Activated CD8-positive, alpha-beta memory T cell treated with anti-CD3 and anti-CD28 coated beads for 48 hours (primary cell): ENCODE data around the gene POGZ.
"Not testable (repeated sequence)": the region's sequence is repeated elsewhere in the genome, so short reads cannot be mapped to it uniquely, and the experiment has no call there.

Experiments used
- DNase-seq, 3 experiments: peaks; one replicate each; pipeline ENCODE4 v3.0.0-alpha.2; 2020; ENCODE audit warnings: low read depth in 2 of 3, low spot score in 2 of 3

The POGZ gene

GRCh38 chr1:151416231-151416630 is 43.1 kb downstream of the POGZ start:
- DNase-seq = no peak

DNA sequence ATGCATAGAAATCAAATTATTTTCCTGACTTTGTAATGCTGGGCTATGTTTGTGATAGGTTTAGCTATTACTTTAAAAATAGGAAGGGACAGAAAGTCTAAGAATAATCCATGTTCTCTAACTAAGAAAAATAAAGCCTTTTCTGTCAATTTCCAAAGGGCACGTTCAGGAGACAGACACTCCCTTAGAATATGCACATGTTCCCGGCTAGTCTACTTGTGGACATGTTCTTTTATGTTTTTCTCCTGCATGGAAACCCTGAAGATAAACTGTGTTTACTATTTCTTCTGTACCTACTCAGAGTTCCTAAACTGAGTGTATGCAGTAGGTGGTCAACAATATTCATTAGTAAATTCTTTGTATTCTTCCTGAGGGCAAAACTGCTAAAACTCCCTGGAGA is 47.4 kb downstream of the POGZ start:
- DNase-seq = no peak

GRCh38 chr1:151408891-151409290 is 50.4 kb downstream of the POGZ start:
- no peak for DNase-seq

GRCh38 chr1:151407304-151407703 is 52.0 kb downstream of the POGZ start:
- DNase-seq = no peak

- no peak for DNase-seq
Observed at GRCh38 chr1:151406176-151406575, 53.1 kb downstream of the POGZ start.

- no peak for DNase-seq
Observed at GRCh38 chr1:151405187-151405951, 53.9 kb downstream of the POGZ start.

GRCh38 chr1:151403612-151404011 is 55.7 kb downstream of the POGZ start:
- no peak for DNase-seq

DNA sequence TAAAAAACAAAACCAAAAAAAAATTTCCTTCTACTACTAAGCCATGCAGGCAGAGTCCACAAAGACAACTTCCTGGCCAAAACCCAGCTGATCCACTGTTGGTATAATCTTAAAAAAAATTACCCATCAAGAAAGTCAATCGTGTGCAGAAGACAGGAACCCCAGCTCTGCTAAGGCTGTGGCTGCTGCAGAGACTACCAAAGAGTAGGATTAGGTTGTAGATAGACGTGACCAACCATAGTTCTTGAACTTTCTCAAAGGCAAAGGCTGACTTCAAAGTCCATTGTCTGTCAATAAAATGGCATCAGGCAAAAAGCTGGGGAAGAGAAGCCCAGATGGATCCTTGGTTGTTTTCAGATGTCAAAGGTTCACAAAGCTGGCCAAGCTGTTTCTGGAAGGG is 56.5 kb downstream of the POGZ start:
- no peak for DNase-seq

DNA sequence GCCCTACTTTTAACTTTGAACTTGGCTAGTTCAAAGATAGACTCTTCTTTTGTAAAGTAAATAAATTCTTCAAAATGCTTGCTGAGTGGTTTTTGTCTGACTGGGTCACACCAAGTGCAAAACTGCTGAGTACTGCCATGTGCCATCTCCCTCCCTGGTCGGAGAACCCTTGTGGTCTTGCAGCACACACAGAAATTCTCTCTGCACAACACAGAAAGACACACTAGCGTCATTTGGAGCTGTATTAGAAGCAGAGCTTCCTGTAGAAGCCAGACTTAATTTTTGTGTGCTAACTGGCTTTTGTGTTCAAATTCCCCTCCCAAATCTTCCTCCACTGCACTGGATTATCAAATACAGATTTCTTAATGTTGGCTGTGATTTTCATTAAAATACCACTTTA is 57.4 kb downstream of the POGZ start:
- no peak for DNase-seq

GRCh38 chr1:151401125-151401788 is 58.0 kb downstream of the POGZ start:
- no peak for DNase-seq

- DNase-seq = peak; percentile 42 to 59 (median 57)
Observed at GRCh38 chr1:151399324-151400171, 59.7 kb downstream of the POGZ start, which contains the start of gene PSMB4. Gene PSMB4 (plus strand): TSS chr1:151399573. CDS start chr1:151399588, 15 bp downstream.

DNA sequence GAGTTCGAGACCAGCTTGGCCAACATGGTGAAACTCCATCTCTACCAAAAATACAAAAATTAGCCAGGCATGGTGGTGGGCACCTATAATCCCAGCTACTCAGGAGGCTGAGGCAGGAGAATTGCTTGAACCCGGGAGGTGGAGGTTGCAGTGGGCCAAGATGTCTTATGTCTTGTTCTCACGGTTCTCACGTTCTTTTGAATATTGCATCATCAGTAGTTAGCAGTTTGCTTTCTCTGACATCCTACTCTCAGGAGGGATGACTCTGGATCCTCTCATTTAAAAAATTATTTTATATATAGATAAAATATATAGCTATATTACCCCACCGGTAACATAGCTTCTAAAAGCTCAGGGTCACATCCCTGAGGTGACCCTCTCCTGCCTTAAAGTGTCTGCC is 63.0 kb downstream of the POGZ start:
- not testable (repeated sequence) for DNase-seq

DNA sequence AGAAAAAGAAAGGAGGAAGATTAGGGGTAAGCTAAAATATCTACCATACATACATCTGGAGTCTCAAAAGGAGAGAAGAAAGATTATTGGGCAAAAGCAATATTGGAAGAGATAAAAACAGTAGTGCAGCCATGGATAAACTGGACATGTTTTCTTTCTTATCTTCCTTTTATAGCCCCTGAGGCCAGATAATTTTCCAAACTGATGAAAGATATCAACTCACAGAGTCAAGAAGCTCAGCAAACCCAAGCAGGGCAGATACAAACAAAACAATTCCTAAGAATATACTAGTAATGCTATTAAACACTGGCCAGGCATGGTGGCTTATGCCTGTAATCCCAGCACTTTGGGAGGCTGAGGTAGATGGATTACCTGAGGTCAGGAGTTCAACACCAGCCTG is 65.7 kb downstream of the POGZ start:
- DNase-seq = no peak

DNA sequence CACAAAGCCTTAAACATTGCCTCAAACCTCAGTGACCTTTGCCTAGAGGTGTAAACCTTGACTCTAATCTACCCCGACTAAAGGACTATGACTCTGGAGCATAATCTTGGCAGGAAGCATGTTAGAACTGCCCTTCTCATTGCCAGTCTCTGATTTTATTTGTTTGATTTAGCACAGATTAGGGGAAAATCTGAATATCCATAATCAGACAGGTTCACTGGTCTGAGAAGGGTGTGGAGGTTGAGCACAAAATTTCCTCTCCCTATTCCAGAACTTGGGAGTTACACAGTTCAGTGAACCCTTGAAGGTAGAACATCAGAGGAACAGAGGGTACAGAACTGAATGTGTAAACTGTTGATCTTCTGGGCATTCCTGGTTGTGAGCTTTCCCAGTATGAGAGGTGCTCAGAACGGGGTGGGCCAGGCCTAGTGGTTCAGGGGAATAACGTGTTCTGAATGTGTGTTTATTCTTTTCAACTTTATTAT is 68.2 kb downstream of the POGZ start:
- no peak for DNase-seq

GRCh38 chr1:151390221-151391078 is 68.8 kb downstream of the POGZ start:
- DNase-seq = not testable (repeated sequence)

DNA sequence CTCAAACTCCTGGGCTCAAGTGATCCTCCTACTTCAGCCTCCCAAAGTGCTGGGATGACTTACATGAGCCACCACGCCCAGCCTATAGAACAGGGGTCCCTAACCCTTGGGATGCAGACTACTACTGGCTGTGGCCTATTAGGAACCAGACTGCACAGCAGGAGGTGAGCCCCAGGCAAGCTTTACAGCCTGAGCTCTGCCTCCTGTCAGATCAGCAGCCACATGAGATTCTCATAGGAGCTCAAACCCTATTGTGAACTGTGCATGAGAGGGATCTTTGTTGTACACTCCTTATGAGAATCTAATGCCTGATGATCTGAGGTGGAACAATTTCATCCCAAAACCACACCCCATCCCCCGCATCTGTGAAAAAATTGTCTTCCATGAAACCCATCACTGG is 73.3 kb downstream of the POGZ start:
- no peak for DNase-seq

DNA sequence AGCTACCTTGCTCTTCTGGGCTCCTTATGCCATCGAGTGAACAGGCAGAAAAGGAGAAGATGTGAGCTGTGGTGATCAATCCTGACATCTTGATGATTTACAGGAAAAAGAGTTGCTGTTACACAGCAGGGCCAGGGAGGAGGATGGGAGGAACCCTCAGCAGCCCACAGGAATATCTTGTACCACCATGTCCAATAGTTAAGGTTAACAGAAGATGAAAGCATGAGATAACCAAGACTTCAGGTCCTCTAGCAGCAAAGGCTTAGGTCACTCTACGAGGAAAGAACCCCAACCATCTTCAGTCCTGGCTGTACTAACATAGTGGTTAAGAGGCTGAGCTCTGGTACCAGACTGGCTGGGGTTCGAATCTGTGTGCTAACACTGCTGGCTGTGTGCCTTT is 74.7 kb downstream of the POGZ start:
- no peak for DNase-seq

DNA sequence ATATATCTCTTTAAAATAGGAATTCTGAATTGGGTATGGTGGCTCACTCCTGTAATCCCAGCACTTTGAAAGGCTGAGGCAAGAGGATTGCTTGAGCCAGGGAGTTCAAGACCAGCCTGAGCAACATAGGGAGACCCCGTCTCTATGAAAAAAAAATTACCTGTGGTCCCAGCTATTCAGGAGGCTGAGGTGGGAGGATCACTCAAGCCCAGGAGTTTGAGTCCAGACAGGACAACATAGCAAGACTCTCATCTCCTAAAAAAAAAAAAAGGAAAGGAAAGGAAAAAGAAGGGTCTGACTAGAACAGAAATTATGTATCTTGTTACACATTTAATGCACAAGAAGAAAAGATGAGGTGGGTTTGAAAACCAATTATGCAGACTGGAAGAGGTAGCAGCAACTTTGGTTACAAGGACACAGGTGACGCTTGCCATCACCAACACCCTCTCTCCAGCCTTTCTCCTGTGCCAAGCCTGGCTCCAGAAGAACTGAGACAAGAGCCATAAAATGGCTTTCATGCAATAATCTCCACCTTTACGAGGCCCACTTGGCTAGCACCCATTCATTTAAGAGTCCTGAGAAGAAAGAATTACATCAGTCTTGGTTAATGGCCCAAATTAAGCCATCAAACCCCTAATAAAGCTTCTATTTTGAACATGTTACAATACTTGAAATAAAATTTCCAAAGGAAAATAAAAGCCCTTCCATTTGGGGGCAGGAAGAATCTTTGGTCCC is 82.0 kb downstream of the POGZ start:
- DNase-seq = no peak

- DNase-seq = no peak
Observed at GRCh38 chr1:151373196-151373595, 86.1 kb downstream of the POGZ start.
